Measurements from ENCODE around the gene DNAI4.

- TF ChIP-seq EZH2 (IDR thresholded peaks at IDR 0.05; ENCODE audit: low read length, missing control alignments): no peak
- TF ChIP-seq CTCF (conservative IDR thresholded peaks at IDR 0.05 in 1 of 2, IDR thresholded peaks at IDR 0.05 in 1 of 2; ENCODE audit: low read depth in 1 of 2, low read length in 2 of 2): no peak
These were observed 16.3 kb upstream of the DNAI4 start for GRCh38 chr1:66940981-66941380.

Measured in fibroblast of lung (primary cell).